ENCODE results near the gene PAQR4.

Gene PAQR4

DNA sequence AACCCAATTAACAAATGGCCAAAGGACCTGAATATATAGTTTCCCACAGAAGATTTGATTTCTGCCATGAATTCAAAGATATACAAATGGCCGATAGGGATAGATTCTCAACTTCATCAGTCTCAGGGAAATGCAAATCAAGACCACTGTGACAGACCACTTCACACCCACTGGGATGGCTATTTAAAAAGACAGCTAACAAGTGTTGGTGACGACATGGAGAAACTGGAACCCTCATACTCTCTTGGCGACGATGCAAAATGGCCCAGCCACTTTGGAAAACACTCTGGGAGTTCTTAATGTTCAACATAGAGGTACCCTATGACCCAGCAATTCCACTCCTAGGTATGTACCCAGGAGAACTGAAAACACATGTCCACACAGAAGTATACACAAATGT is 22.5 kb upstream of the PAQR4 start:
- no peak overlapping the region for H3K4me3 ChIP-seq (ENCODE audit: control insufficient read depth, low read depth, low read length)
- TF ChIP-seq, protein P1, sequence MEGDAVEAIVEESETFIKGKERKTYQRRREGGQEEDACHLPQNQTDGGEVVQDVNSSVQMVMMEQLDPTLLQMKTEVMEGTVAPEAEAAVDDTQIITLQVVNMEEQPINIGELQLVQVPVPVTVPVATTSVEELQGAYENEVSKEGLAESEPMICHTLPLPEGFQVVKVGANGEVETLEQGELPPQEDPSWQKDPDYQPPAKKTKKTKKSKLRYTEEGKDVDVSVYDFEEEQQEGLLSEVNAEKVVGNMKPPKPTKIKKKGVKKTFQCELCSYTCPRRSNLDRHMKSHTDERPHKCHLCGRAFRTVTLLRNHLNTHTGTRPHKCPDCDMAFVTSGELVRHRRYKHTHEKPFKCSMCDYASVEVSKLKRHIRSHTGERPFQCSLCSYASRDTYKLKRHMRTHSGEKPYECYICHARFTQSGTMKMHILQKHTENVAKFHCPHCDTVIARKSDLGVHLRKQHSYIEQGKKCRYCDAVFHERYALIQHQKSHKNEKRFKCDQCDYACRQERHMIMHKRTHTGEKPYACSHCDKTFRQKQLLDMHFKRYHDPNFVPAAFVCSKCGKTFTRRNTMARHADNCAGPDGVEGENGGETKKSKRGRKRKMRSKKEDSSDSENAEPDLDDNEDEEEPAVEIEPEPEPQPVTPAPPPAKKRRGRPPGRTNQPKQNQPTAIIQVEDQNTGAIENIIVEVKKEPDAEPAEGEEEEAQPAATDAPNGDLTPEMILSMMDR (conservative IDR thresholded peaks at IDR 0.05; ENCODE audit: control insufficient read depth, insufficient read depth, low read depth, low read length) = no peak
- DNase-seq (ENCODE audit: low read depth) = no peak

DNA sequence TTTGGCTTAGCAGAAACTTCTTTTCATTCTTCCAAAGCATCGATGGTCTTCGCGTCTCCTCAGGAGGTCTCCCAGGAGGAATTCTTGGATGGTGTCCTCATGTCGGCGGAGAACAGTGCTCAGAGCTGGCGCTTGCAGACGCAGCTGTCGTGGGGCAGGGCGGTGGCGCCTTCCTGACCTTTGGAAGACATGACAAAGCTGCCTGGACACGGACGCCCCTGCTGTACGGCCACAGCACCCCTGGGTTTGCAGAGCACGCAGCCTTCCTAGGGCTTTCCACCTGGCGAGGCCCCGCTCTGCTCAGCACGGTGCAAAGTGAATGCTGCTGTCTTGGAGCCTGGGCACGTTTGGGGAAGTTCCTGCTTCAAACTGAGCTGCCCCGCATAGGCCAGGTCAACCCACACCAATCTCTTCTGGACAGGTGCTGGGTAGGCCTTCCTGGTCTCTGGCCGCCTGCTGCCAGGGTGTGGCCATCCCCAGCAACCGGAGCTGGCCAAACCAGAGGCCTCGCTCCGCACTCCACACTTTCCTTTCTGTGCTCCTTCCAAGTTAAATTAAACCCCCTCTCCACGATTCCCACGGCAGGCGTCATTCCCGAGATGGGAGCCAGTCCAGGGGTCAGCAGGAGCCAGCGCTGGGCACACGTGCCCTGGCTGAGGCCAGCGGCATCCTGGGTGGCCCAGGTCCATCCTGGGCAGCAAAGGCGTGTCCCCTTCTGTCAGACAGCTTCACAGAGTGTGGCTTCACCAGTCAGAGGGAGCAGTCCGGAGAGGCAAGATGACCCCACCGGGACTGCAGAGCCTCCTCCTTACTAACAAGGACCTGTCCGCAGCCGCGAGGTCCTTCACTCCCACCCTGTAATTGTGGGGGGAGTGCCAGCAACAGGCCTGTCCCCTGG is 20.1 kb upstream of the PAQR4 start:
- DNase-seq (ENCODE audit: low read depth) = no peak
- H3K4me3 ChIP-seq (ENCODE audit: control insufficient read depth, low read depth, low read length) = no peak overlapping the region
- TF ChIP-seq, protein P1 (conservative IDR thresholded peaks at IDR 0.05; ENCODE audit: control insufficient read depth, insufficient read depth, low read depth, low read length) = no peak

DNA sequence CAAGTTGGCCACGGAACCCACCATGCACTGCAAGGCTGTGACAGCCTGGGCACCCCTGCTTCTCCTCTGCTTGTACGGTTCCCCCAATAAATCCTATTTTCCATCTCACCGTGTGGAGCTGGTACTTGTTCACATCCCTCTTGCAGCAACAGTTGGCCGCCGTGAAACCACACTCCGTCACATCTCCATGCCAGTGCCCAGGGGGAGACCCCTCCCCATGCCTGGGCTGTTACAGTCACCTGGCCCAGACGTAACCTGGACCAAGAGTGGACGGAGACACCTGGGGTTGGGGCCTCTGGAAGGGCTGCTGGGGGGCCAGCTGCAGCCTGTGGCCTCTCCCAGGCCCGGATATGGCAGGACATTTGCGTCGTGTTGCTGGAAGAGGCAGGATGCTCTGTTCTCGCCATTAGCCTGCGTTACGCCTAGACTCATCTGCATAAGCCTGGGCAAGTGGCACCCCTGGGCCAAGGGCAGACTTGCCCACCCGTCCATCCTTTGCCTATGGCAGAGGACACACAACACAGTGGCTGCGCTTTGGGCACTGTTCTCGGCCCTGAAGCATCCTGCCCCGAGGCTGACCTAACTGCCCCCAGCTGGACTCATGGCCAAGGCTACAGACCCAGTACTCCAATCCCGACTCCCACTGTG is 19.3 kb upstream of the PAQR4 start:
- TF ChIP-seq, protein P1 (conservative IDR thresholded peaks at IDR 0.05; ENCODE audit: control insufficient read depth, insufficient read depth, low read depth, low read length) = no peak
- DNase-seq (ENCODE audit: low read depth) = no peak
- H3K4me3 ChIP-seq (ENCODE audit: control insufficient read depth, low read depth, low read length) = no peak overlapping the region

DNA sequence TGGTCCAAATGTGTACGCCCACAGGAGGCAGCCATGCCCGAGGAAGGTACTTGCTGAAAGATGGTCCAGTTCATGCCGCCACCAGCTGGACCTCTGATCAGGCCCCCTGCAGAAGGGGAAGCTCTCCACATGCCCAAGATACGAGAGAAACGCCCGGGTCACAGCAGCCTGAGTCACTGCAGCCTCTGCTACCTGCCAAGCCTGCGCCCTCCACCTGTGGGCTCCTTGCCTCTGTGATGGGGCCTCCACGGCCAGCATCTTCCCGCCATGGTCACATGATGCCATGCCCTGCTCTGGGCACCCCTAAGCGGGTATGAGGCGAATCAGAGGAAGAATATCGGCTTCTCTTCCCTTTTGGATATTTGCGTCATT is 18.8 kb upstream of the PAQR4 start:
- no peak overlapping the region for H3K4me3 ChIP-seq (ENCODE audit: control insufficient read depth, low read depth, low read length)
- no peak for DNase-seq (ENCODE audit: low read depth)
- TF ChIP-seq, protein P1 (conservative IDR thresholded peaks at IDR 0.05; ENCODE audit: control insufficient read depth, insufficient read depth, low read depth, low read length) = no peak

DNA sequence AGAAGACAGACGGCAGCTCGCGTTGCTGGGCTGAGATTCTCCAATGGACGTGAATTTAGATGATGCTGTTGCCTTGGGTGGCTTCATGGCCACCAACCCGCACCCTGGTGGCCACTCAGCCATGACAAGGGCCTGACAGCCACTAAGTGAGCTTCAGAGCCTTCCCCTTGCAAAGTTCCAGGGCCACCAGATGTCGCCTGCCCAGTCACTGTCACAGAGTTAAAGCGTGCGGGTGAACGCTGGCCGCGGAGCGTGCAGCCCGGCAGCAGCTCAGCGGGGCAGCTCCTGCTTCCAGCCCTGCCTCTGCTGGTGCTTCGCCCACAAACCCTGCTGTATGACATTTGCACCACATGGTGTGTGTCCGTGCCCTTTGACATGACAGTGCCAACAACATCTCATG is 18.4 kb upstream of the PAQR4 start:
- no peak for DNase-seq (ENCODE audit: low read depth)
- TF ChIP-seq, protein P1 (conservative IDR thresholded peaks at IDR 0.05; ENCODE audit: control insufficient read depth, insufficient read depth, low read depth, low read length) = no peak
- H3K4me3 ChIP-seq (ENCODE audit: control insufficient read depth, low read depth, low read length) = no peak overlapping the region

DNA sequence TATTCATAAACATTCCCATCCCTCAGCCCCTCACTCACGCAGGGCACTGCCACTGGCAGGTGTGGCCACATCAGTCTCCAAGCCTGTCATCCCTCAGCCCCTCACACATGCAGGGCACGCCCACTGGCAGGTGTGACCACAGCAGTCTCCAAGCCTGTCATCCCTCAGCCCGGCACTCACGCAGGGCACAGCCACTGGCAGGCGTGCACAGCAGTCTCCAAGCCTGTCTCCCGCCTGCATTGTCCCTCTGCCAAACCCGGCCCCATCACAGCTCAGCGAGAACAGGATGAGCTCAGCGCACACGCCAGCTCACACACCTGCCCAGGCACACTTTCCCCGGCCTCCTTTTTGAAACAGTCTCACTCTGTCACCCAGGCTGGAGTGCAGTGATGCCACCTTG is 16.5 kb upstream of the PAQR4 start:
- no peak overlapping the region for H3K4me3 ChIP-seq (ENCODE audit: control insufficient read depth, low read depth, low read length)
- TF ChIP-seq, protein P1 (conservative IDR thresholded peaks at IDR 0.05; ENCODE audit: control insufficient read depth, insufficient read depth, low read depth, low read length) = no peak
- DNase-seq (ENCODE audit: low read depth) = no peak
